GM21717 (cell line): ENCODE data around the gene MFF.
"Not testable (repeated sequence)": the region's sequence is repeated elsewhere in the genome, so short reads cannot be mapped to it uniquely, and the experiment has no call there.

ENCODE experiments used
- ATAC-seq: cut with Tn5 transposase; IDR thresholded peaks from one replicate; pipeline ENCODE4 v1.9.1; 2021; ENCODE audit warnings: mild to moderate bottlenecking, moderate library complexity; ENCODE audit not compliant: unreplicated experiment

Gene MFF

DNA sequence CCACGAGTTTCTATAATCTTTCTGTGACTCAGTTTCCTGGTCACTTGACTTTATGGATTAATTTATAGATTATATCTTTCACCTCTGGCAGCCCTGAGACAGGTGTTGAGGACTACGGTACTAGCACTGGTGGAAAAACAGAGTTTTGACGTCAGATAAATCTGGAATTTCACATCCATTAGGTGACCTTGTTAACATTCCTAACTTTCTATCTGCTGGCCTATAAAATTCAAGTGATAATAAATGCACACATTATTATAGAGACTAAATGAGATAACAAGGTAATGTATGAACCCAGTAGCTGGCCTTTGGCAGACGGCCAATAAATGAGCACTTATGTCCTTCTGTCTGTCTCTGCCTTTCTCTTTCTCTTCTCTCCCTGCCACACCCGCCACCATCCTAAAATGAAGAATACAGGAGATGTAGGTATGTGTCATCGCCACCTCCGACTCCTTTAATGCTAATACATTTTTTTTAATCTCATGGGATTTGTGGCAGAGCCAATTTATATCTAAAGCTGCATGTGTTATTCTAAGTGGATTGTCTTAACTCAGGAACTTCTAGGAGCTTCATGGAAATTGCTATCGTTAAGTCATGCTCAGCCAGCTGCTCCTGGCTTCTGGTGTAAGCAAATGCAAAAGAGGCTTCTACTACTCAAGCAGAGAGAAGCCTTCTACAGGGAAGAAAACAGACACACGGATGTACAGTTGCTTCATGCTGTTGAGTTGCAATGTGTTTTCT is 51.8 kb downstream of the MFF start:
- ATAC-seq = no peak

DNA sequence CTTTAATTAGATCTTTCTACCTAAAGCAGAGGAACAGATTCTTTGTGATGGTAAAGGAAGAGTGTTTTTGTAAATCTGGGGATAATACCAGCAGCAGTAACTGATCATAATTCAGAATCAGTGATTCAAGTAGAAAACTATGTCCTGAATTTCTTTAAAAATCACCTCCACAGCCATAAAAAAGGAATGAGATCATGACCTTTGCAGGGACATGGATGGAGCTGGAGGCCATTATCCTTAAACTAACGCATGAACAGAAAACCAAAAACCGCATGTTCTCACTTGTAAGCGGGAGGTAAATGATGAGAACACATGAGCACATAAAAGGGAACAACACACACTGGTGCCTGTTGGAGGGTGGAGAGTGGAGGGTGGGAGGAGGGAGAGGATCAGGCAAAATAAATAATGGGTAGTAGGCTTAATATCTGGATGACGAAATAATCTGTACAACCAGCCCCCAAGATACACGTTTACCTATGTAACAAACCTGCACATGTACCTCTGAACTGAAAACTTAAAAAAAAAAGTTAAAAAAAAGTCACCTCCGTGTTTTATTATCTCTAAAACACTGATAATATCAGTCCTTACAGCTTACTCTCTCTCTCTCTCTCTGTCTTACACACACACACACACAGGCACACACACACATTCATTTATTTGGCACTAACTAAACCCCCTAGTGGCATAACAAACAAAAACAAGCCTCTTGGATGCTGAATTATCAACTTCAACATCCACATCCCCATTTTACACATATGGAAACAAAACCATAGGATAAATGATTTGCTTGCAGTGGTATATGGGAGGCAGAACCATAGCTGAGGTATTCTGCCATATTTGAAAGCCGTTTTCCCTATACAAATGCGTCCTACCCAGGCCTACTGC is 52.7 kb downstream of the MFF start:
- no peak for ATAC-seq

DNA sequence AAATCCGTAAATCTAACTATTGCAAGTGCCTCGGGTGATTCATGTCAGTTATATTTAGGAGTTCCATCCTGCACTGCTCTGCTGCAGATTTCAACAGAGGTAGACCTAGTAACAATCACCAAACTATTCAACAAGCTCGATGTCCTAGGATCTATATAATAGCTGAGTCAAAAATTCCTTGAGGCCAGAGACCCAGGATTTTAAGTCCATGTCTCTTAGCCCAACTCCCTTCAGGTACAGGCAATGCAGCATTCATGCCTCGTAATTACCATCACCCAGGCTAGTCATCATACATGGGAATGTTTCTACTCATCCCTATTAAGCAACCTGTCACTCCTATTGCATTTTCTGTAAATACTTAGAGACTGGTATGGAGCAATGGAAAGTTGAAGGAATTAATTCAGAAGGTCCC is 53.3 kb downstream of the MFF start:
- no peak for ATAC-seq

DNA sequence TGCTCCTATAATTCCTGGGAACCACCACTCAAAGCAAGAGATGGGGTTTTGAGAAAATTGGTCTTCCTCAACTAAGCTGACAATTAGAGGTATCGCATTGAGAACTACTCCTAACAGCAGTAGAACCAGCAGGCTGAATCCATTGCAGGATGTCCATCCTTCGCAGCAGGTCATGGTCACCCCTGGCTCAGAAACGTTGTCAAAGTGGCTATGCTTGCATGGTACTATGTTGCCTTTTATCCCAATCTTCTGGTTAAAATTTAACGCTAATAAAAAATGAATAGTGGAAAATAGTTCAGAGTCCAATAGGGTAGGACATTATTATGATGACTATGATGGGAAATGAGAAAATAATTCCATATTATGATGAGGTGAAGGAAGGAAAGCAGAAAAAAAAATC is 54.0 kb downstream of the MFF start, which contains the start of gene TM4SF20:
TSS of gene TM4SF20 (minus strand) at position 212 of the 400 bp plus-strand sequence. CDS start at position 174, 38 bp downstream.
- ATAC-seq = no peak

DNA sequence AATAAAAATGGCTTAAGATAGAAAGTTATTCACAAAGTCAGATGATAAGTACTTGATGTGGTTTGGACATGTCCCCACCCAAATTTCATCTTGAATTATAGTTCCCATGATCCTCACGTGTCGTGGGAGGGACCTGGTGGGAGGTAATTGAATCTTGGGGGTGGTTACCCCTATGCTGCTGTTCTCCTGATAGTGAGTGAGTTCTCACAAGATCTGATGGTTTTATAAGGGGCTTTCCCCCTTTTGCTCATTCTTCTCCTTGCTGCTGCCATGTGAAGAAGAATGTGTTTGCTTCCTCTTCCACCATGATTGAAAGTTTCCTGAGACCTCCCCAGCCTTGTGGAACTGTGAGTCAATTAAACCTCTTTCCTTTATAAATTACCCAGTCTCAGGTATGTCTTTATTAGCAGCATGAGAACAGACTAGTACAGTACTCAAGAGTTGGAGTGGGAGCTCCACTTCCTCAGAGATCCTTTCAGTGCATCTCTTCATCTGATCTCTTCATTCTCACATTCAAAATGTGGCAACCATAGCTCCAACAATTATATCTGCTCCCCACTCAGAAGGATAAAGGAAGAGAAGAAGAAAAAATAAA is 57.3 kb downstream of the MFF start:
- not testable (repeated sequence) for ATAC-seq

DNA sequence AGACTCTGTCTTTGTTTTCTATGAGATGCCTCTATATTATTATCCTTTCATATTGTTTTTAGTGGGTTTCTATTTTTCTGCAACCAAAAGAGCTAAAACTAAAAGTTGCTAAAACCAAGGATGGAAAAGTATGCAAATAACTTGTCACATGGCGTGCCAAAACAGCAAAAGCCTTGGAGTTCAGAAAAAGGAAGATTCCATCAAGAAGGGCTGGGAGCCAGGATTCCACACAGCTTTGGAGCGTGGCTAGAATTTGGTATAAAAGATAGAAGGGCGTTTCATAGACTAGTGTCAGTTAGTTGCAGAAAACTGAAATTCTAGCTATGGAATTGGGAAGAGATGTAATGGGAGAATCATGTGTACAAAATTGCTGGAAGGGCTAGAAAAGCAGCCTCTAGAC is 58.6 kb downstream of the MFF start:
- no peak for ATAC-seq

DNA sequence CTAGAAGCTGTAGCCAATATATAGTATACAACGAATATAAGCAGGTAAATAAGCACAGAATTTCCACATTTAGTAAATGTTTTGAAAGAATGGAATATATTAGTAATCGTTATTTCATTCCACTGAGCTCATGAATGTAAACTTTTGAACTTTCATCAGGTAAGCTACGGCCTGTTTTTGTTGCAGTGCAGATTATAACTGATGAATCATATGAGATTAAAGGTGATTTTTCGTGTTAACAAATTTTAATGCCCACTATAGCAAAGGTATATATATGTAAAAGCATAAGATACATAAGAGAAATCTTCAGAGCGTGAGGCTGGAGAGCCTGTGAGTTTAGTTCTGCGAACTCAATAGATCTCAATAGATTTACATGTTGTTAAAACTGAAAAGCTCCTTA is 61.6 kb downstream of the MFF start:
- ATAC-seq = no peak

DNA sequence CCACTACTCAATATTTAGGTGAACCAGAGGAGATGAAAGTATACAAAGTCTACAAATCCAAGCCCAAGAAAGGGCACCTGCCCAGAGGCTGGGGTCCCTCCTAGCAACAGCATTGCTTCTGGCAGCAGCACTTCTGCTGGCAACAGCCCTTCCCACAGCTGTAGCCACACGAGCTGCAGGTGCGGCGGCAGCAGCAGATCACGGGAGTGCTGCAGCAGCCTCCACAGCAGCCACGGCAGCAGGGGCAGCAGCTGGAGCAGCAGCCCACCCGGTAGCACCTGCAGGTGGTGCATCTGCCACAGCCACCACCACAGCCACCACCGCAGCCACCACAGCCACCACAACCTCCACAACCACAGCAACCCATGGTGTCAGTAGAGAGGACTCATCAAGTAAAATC is 62.5 kb downstream of the MFF start, which contains the start of gene SCYGR1:
TSS of gene SCYGR1 (minus strand) at position 367 of the 400 bp plus-strand sequence. CDS start at position 367, 0 bp downstream.
- not testable (repeated sequence) for ATAC-seq

DNA sequence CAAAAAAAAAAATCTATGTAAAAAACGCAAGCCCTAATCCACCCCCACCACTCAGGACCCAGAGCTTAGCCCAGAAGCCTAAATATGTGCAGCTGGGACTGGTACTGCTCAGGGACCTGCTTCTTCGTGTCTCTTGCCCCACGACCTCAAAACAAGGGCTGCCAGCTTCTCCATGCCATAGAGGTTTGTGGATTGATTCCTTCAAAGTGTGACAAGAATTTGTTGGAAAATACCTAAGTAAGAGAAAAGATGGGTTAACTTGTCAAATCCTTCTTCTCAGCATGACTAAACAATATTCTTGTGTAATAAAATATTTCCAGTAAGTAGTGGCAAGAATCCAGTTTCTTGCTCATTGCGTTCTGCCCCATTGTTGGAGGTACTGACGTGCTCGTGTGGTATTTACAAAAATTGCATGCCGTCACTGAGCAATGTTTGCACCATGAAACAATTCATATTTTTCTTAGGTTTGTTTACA is 63.5 kb downstream of the MFF start:
- no peak for ATAC-seq

DNA sequence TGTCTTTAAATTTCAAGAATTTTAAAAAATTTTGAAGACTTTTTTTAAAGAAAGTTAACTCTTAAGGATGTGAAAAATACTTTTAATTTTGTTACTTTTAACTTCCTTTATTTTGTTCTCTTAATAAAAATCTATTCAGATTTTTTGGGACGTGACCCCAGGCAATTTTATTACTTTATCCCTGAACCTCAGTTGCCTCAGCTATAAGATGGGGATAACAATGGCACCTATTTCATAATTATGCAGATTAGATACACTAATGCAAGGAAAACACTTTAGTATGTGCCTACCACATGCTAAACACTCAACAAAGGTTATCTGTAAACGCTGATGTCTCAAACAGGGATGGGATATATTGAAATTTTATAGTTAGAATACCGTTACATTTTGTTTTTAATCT is 64.2 kb downstream of the MFF start:
- ATAC-seq = no peak

DNA sequence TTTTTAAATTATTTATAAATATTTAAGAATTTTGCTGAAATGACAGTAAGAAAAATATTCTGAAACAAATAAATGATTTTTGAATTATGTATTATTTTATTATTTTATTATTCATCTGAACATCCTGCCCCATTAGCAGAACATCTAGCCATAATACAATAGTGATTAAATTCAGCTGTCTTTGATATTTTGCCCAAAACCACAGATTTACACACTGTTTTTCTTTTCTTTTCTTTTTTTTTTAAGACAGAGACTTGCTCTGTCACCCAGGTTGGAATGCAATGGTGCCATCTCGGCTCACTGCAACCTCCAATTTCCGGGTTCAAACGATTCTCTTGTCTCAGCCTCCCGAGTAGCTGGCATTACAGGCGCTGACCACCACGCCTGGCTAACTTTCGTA is 64.6 kb downstream of the MFF start:
- no peak for ATAC-seq

DNA sequence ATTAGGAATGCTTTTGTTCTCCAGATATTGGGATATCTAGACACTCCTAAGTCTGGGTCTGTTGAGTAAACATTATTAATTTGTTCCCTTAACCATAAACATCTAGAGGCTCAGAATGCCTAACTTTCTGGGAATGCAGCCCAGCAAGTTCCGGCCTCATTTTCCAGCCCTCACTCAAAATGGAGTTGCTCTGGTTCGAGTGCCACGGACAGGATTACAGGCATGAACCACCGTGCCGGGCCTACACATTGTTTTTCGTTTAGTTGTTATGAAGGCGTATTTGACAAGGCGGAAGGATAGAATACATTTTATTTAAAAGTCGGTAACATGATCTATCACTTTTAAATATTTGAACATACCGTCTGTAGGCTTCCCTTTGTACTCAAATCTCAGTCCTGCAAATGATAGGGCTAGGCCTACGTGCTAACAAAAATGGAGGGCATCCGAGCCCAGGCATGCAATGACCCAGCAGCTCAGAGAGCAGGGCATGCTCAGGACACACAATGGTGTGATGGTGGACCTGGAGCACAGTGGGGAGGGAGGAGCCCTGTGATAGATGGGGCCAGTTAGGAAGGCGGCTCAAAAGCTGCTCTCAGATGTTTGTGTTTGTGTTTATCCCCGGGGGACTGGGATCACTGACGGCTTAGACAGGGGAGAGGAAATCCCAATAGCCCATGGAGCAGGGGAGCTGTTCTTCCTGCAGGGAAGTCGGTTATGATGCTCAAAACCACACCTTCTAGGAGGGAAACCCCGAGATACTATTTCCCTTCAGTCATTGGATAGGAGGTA is 65.6 kb downstream of the MFF start:
- no peak for ATAC-seq

DNA sequence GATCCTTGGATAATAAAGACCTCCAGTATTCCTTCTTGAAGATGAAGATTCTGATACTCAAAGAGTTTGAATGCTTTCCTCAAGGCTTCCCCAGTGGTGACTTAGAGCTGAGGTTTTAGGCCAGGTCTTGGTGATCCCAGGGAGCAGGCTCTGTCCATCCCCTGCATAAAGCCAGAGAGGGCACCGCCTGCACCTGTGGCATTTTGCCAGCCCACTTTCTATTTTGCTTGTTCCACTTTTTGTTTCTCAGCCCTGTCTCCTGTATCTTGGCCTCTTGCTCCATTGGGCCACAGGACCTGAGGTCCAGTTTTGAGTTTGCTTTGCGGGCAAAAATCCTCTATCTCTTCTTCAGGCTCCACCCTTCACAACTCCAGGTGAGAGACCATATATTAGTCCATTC is 69.3 kb downstream of the MFF start:
- no peak for ATAC-seq

DNA sequence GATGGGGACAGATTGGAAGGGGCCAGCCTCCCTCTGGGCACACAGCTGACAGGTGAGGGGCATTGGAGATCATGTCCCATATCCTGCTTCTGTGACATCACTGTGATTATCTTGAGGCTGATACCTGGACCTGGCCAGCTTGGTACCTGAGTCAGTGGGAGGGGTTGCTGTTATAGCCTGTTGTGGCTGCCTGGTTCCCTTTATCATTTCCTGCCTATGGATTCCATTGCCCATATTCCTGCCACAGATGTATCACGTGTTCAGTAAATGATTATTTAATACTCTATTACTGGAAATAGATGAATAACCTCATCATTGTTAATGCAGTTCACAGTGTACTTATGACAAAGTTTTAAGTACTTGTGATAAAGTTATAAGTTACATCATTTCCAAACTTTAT is 70.5 kb downstream of the MFF start:
- ATAC-seq = no peak

DNA sequence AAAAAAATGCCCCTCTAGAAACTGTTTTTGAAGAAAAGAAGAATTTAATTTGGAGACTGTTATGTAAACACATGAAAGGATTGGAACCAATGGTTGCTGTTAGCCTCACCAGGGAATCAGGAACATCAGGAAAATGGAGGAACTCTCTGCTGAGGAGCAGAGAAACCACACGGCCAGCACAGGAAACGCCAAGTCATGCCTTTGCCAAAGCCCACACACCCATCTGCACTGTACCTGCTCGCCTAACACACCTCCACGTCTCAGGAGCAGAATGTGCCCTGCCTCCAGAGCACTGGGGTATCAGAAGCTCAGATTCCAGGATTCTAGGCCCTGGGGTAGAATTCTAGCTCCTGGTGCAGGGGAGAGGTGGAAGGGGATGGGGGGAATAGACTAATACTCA is 72.5 kb downstream of the MFF start:
- ATAC-seq = no peak

DNA sequence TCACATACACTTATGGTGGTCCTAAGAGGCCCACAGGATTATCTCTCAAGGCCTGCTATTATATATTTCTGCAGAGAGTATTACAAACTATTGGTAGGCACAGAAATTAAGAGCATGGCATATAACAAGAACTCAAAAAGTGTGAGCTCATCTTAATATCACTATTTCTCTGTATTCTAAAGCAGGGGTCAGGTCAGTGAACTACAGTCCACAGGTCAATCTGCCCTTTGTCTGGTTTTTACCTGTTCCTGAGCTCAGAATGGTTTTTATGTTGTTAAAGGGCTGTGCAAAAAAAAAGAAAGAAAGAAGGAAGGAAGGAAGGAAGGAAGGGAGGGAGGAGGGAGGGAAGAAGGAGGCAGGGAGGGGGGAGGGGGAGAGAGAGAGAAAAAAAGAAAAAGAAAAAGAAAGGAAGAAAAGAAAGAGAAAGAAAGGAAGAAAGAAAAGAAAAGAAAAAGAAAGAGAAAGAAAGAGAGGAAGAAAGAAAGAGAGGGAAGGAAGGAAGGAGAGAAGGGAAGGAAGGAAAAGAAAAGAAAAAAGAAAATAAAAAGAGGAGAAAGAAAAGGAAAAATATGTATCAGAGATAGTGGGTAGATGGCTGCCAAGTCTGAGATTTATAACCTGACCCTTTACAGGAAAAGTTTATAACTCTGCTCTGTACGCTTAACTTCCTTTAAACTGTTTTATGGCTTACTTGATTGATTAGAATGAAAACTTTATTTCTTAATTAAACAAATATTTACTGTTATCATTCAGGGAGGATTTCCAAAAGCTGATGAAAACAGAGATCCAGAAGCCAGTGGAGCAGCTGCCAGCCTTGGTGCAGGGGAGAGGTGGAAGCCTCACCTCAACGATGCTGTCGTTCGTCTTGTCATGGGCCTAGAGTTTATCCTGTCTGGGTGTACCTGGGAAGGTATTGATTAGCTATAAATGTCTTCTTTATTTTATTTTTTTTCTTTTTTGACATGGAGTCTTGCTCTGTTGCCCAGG is 73.9 kb downstream of the MFF start:
- no peak for ATAC-seq

DNA sequence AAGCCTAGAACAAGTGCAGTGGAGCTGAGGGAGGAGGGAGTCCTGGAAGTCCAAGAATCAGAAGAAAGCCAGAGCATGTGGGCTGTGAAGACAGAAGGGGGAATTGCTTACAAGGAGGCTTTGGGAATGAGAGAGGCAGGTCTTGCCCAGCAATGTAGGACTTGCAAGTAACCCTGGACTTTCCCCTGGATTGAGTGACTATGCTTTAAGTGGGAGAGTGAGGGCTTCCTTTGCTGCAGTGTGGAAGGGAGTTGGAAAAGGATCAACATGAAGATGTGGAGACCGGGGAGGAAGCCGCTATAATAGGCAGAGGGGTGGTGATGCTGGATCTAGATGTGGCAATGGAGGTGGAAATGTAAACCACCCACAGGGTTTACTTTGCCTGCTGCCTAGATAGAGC is 76.5 kb downstream of the MFF start:
- ATAC-seq = no peak

DNA sequence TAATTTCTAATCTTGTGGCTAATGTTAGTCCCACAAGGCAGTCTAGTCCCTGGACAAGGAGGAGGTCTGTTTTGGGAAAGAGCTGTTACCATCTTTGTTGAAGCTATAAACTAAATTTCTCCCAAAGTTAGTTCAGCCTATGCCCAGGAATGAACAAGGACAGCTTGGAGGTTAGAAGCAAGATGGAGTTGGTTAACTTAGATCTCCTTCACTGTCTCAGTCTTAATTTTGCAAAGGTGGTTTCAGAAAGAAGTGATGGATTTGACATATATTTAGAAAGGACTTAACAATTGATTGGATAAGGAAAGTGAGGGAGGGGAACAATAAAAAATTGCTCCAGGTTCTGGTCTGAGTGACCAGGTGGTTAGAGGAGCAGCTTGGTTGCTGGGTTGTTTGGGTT is 77.3 kb downstream of the MFF start:
- no peak for ATAC-seq

DNA sequence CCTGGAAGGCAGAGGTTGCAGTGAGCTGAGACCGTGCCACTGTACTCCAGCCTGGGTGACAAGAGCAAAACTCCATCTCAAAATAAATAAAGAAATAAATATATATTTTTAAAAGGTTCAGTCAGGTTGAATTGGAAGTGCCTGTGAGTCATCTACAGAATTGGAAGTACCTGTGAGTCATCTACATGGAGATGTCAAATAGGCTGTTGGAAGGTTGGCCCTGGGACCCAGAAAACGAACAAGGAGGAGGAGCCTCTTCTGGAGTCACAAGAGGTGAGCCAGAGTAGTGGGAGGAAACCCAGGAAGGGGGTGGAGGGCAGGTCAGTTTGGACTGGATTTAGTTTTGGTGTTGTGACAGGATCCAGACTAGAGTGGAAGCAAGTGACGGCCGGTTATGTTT is 77.9 kb downstream of the MFF start:
- no peak for ATAC-seq
